GM04503 (cell line): ENCODE data around the gene HDAC4.

Source experiments
- DNase-seq: peaks from one replicate; pipeline ENCODE4 v3.0.0-alpha.2; 2012; ENCODE audit warnings: low read depth

Gene HDAC4

GRCh38 chr2:239106314-239106908 lies 294.4 kb downstream of the HDAC4 start:
- DNase-seq: peak; percentile 13

- no peak for DNase-seq
Observed at GRCh38 chr2:239105234-239105633, 295.6 kb downstream of the HDAC4 start.

- no peak for DNase-seq
Observed at GRCh38 chr2:239104800-239105199, 296.0 kb downstream of the HDAC4 start.

- no peak for DNase-seq
Observed at GRCh38 chr2:239103125-239104098, 297.4 kb downstream of the HDAC4 start.

GRCh38 chr2:239102266-239102665 lies 298.6 kb downstream of the HDAC4 start:
- DNase-seq: no peak

GRCh38 chr2:239101807-239102206 lies 299.0 kb downstream of the HDAC4 start:
- no peak for DNase-seq

GRCh38 chr2:239101071-239101470 lies 299.7 kb downstream of the HDAC4 start:
- no peak for DNase-seq

- DNase-seq: no peak
Observed at GRCh38 chr2:239099474-239099873, 301.3 kb downstream of the HDAC4 start.

- DNase-seq: peak; percentile 21
Observed at GRCh38 chr2:239098288-239098970, 302.4 kb downstream of the HDAC4 start.

GRCh38 chr2:239097428-239097696 lies 303.5 kb downstream of the HDAC4 start:
- DNase-seq: no peak

- no peak for DNase-seq
Observed at GRCh38 chr2:239096676-239097427, 304.0 kb downstream of the HDAC4 start.

- DNase-seq: no peak
Observed at GRCh38 chr2:239095460-239096081, 305.2 kb downstream of the HDAC4 start.

GRCh38 chr2:239094867-239095266 lies 306.0 kb downstream of the HDAC4 start:
- DNase-seq: no peak

GRCh38 chr2:239093952-239094351 lies 306.9 kb downstream of the HDAC4 start:
- no peak for DNase-seq

- no peak for DNase-seq
Observed at GRCh38 chr2:239093542-239093941, 307.3 kb downstream of the HDAC4 start.

- no peak for DNase-seq
Observed at GRCh38 chr2:239092571-239093294, 308.1 kb downstream of the HDAC4 start.

GRCh38 chr2:239089884-239090283 lies 310.9 kb downstream of the HDAC4 start:
- no peak for DNase-seq

- no peak for DNase-seq
Observed at GRCh38 chr2:239087046-239087710, 313.6 kb downstream of the HDAC4 start.

GRCh38 chr2:239086325-239087020 lies 314.3 kb downstream of the HDAC4 start:
- DNase-seq: no peak
